Measurements from ENCODE around the gene KIAA0319L.

- no peak for TF ChIP-seq EZH2phosphoT487 (IDR thresholded peaks at IDR 0.05; ENCODE audit: insufficient read depth, low read depth)
- TF ChIP-seq EZH2 (IDR thresholded peaks at IDR 0.05; ENCODE audit: insufficient read depth, poor library complexity, severe bottlenecking) = no peak
Observed at GRCh38 chr1:35519432-35519831, 37.8 kb downstream of the KIAA0319L start.
